A673 (cell line): ENCODE measurements around the gene NEK6. TPM values are rescaled to one million over a fixed set of nuclear protein-coding genes. Genes with fewer than 3 reads are reported as not detected.

Experiments
- BruUV-seq: library from RNA; stranded (reverse); fragments of 400-500 nt; replicated peaks from 2 replicates; lab custom pipeline; 2021; lab: Mats Ljungman, UMichigan
- CTCF ChIA-PET: fragments of 300-600 bp; sonication (Branson Sonifier 250); formaldehyde crosslinking; loops from one replicate; lab custom pipeline; 2022; ENCODE audit warnings: antibody characterized with exemption; lab: Charles Lee
- POLR2A ChIA-PET: fragments of 300-600 bp; sonication (Branson Sonifier 250); formaldehyde crosslinking; loops from one replicate; lab custom pipeline; 2022; ENCODE audit warnings: antibody characterized with exemption; ENCODE audit not compliant: low non-redundant PET; lab: Charles Lee
- DNase-seq: peaks from one replicate; pipeline ENCODE4 v3.0.0-alpha.2; 2015; ENCODE audit warnings: low spot score
- H3K27ac ChIP-seq: fragments of 200-600 bp; sonication (generic); 2 replicates; pipeline ENCODE4 v1.5.1; 2016; ENCODE audit warnings: mixed run types, low read depth, mild to moderate bottlenecking, mixed read lengths, antibody characterized with exemption, low read length; ENCODE audit not compliant: poor library complexity, severe bottlenecking
- H3K27me3 ChIP-seq: fragments of 200-600 bp; sonication (generic); replicated peaks from 2 replicates; pipeline ENCODE4 v1.6.1; 2017; ENCODE audit warnings: mixed run types, low read depth, mild to moderate bottlenecking, mixed read lengths, antibody characterized with exemption, low read length; ENCODE audit not compliant: insufficient read depth, poor library complexity
- H3K36me3 ChIP-seq: fragments of 200-600 bp; sonication (generic); 2 replicates; pipeline ENCODE4 v1.6.1; 2016; ENCODE audit warnings: mixed run types, mild to moderate bottlenecking, mixed read lengths, antibody characterized with exemption, low read length; ENCODE audit not compliant: insufficient read depth, poor library complexity, severe bottlenecking
- H3K4me1 ChIP-seq: fragments of 200-600 bp; sonication (generic); 2 replicates; pipeline ENCODE4 v1.6.1; 2017; ENCODE audit warnings: mixed run types, mild to moderate bottlenecking, mixed read lengths, antibody characterized with exemption, low read length; ENCODE audit not compliant: insufficient read depth, poor library complexity, severe bottlenecking
- H3K4me3 ChIP-seq: fragments of 200-600 bp; sonication (generic); 2 replicates; pipeline ENCODE4 v1.5.1; 2016; ENCODE audit warnings: low read depth, mixed run types, mild to moderate bottlenecking, mixed read lengths, low read length; ENCODE audit not compliant: poor library complexity, severe bottlenecking
- H3K9me3 ChIP-seq: fragments of 200-600 bp; sonication (generic); 2 replicates; pipeline ENCODE4 v1.6.1; 2016; ENCODE audit warnings: mixed run types, low read depth, mild to moderate bottlenecking, mixed read lengths, antibody characterized with exemption, low read length; ENCODE audit not compliant: poor library complexity, severe bottlenecking
- EZH2 ChIP-seq: fragments of 200-600 bp; sonication (generic); IDR thresholded peaks from 2 replicates; pipeline ENCODE4 v1.6.1; 2017; ENCODE audit warnings: borderline replicate concordance, low read depth, mild to moderate bottlenecking, mixed read lengths, antibody characterized with exemption, low read length; ENCODE audit not compliant: poor library complexity, severe bottlenecking
- intact Hi-C: fragments of 100-400 bp; cut with micrococcal nuclease; formaldehyde crosslinking; loops from one replicate; pipeline ENCODE4 v1.10.0; 2022; ENCODE audit not compliant: unreplicated experiment
- total RNA-seq: library from RNA; stranded (reverse); gene quantifications from 2 replicates; pipeline ENCODE4 v1.2.3, GENCODE V29; 2021
- TF ChIP-seq, protein P1 (sequence below): fragments of 300-800, 200-600 bp; sonication (generic); conservative IDR thresholded peaks from 2 replicates; pipeline ENCODE4 v1.5.1; 2017; ENCODE audit warnings: low read depth, mild to moderate bottlenecking, antibody characterized with exemption, low read length, moderate library complexity, mixed read lengths

The NEK6 gene
- total RNA-seq, 1 experiment from 2014 or later = 23.3 TPM

- intact Hi-C loops = no loop called here
- H3K36me3 ChIP-seq = no peaks in the 10 kb centered on the region
- H3K27me3 ChIP-seq = no peaks in the 10 kb centered on the region
- H3K4me3 ChIP-seq = no peak overlapping the region
- no peak for DNase-seq
- no TSS peak for BruUV-seq
- H3K9me3 ChIP-seq = no peaks in the 10 kb centered on the region
- POLR2A ChIA-PET = no interaction called here
- TF ChIP-seq, protein P1, sequence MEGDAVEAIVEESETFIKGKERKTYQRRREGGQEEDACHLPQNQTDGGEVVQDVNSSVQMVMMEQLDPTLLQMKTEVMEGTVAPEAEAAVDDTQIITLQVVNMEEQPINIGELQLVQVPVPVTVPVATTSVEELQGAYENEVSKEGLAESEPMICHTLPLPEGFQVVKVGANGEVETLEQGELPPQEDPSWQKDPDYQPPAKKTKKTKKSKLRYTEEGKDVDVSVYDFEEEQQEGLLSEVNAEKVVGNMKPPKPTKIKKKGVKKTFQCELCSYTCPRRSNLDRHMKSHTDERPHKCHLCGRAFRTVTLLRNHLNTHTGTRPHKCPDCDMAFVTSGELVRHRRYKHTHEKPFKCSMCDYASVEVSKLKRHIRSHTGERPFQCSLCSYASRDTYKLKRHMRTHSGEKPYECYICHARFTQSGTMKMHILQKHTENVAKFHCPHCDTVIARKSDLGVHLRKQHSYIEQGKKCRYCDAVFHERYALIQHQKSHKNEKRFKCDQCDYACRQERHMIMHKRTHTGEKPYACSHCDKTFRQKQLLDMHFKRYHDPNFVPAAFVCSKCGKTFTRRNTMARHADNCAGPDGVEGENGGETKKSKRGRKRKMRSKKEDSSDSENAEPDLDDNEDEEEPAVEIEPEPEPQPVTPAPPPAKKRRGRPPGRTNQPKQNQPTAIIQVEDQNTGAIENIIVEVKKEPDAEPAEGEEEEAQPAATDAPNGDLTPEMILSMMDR = no peak
- TF ChIP-seq EZH2 = no peak
- no peak overlapping the region for H3K27ac ChIP-seq
- CTCF ChIA-PET = no interaction called here
- no peaks in the 10 kb centered on the region for H3K4me1 ChIP-seq
Observed at GRCh38 chr9:124273427-124274160, 15.8 kb downstream of the NEK6 start.

DNA sequence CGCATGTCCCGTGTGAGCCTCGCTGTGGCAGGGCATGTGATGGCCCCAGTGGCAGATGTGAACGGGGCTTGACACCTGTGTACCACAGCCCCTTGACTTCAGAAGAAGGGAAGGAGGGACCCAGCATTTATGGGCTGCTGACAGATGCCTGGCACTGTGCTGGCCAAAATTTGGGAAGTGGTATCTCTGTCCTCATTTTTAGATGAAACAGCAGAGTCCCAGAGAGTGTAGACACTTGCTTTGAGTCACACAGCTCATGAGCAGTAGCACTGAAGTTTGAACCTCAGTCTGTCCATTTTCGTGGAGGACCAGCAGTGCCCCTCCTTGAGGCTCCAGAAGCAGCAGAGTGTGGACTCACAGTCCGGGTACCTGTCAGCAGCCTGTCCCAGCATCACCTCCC lies 16.5 kb downstream of the NEK6 start:
- Histone ChIP-seq H3K9me3 (no peaks in the 10 kb centered on the region), H3K4me1 (no peaks in the 10 kb centered on the region), H3K27ac (no peak overlapping the region), H3K4me3 (no peak overlapping the region), H3K27me3 (no peaks in the 10 kb centered on the region), H3K36me3 (no peaks in the 10 kb centered on the region)
- CTCF ChIA-PET = no interaction called here
- POLR2A ChIA-PET = no interaction called here
- intact Hi-C loops = no loop called here
- no peak for DNase-seq
- no TSS peak for BruUV-seq
- no peak for TF ChIP-seq EZH2
- TF ChIP-seq, protein P1 = no peak

DNA sequence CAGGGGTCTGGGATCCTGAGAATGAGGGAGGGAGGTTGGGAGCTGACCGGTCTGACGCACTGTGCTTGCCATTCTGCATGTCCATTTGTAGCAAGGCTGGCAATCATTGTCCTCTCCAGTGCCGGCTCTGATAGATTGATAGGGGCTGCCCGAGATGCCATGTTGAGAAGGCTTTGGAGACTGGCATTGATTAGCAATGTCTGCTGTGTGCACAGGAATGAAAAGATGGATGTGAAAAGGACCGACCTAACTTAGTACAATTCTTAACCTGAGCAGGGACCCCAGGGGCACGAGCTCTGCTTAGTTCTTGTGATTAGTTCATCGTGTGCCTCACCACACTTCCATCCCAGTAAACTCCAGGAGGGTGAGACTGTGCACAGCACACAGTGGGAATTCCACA lies 17.0 kb downstream of the NEK6 start:
- Histone ChIP-seq H3K27me3 (no peaks in the 10 kb centered on the region), H3K4me3 (no peak overlapping the region), H3K9me3 (no peaks in the 10 kb centered on the region), H3K36me3 (no peaks in the 10 kb centered on the region), H3K27ac (no peak overlapping the region), H3K4me1 (peaks cover 2% of the 10 kb centered on the region)
- no peak for DNase-seq
- intact Hi-C loops = no loop called here
- ChIA-PET CTCF (no interaction called here), POLR2A (no interaction called here)
- no TSS peak for BruUV-seq
- no peak for TF ChIP-seq EZH2
- TF ChIP-seq, protein P1 = no peak
